PC-9 (cell line): ENCODE data around the gene OPRM1. TPM values are rescaled to one million over a fixed set of nuclear protein-coding genes. Genes with fewer than 3 reads are reported as not detected.

Source experiments
- BruUV-seq: library from RNA; stranded (reverse); fragments of 400-500 nt; replicated peaks from 2 replicates; lab custom pipeline; 2021; lab: Mats Ljungman, UMichigan
- CTCF ChIA-PET: fragments of 300-600 bp; sonication (Branson Sonifier 250); formaldehyde crosslinking; loops from one replicate; lab custom pipeline; 2022; ENCODE audit warnings: antibody characterized with exemption; lab: Charles Lee
- POLR2A ChIA-PET: fragments of 300-600 bp; sonication (Branson Sonifier 250); formaldehyde crosslinking; loops from one replicate; lab custom pipeline; 2022; ENCODE audit warnings: antibody characterized with exemption; ENCODE audit not compliant: unreplicated experiment; lab: Charles Lee
- DNase-seq, 2 experiments: peaks; one replicate each; pipeline versions ENCODE4 v3.0.0 to v3.0.0-alpha.2; 2015 to 2022; ENCODE audit warnings: mixed read lengths in 1 of 2
- H2AFZ ChIP-seq: fragments of 200-600 bp; sonication (generic); 2 replicates; pipeline ENCODE4 v1.8.1; 2017; ENCODE audit warnings: antibody characterized with exemption
- H3F3A ChIP-seq: fragments of 200-600 bp; sonication (generic); 2 replicates; pipeline ENCODE4 v1.8.1; 2017; ENCODE audit warnings: antibody characterized with exemption, mild to moderate bottlenecking, low read depth; ENCODE audit not compliant: insufficient read depth
- H3K27ac ChIP-seq: fragments of 200-600 bp; sonication (generic); 2 replicates; pipeline ENCODE4 v1.6.1; 2016; ENCODE audit warnings: mixed run types
- H3K27me3 ChIP-seq: fragments of 200-600 bp; sonication (generic); 2 replicates; pipeline ENCODE4 v1.6.1; 2016; ENCODE audit warnings: low read depth, mixed run types; ENCODE audit not compliant: insufficient read depth
- H3K36me3 ChIP-seq: fragments of 200-600 bp; sonication (generic); 2 replicates; pipeline ENCODE4 v1.6.1; 2016; ENCODE audit warnings: low read depth, mixed run types
- H3K4me1 ChIP-seq: fragments of 200-600 bp; sonication (generic); replicated peaks from 2 replicates; pipeline ENCODE4 v1.6.1; 2016; ENCODE audit warnings: mixed run types; ENCODE audit not compliant: insufficient read depth
- H3K4me2 ChIP-seq: fragments of 200-600 bp; sonication (generic); 2 replicates; pipeline ENCODE4 v1.6.1; 2017; ENCODE audit warnings: mixed run types
- H3K4me3 ChIP-seq: fragments of 200-600 bp; sonication (generic); 2 replicates; pipeline ENCODE4 v1.6.1; 2016; ENCODE audit warnings: mixed run types
- H3K79me2 ChIP-seq: fragments of 200-600 bp; sonication (generic); 2 replicates; pipeline ENCODE4 v1.6.1; 2017; ENCODE audit warnings: low read depth, mixed run types
- H3K9me2 ChIP-seq: fragments of 200-600 bp; sonication (generic); 2 replicates; pipeline ENCODE4 v1.8.1; 2017; ENCODE audit warnings: mild to moderate bottlenecking; ENCODE audit not compliant: insufficient read depth
- H3K9me3 ChIP-seq: fragments of 200-600 bp; sonication (generic); 2 replicates; pipeline ENCODE4 v1.8.1; 2016; ENCODE audit warnings: low read depth; ENCODE audit not compliant: insufficient read depth
- H4K20me1 ChIP-seq: fragments of 200-600 bp; sonication (generic); 2 replicates; pipeline ENCODE4 v1.8.1; 2017; ENCODE audit not compliant: insufficient read depth
- EZH2 ChIP-seq: fragments of 200-600 bp; sonication (generic); IDR thresholded peaks from 2 replicates; pipeline ENCODE4 v1.8.0; 2017; ENCODE audit warnings: antibody characterized with exemption, low read depth
- intact Hi-C: fragments of 100-400 bp; cut with micrococcal nuclease; formaldehyde crosslinking; loops from one replicate; pipeline ENCODE4 v1.10.0; 2022; ENCODE audit not compliant: unreplicated experiment
- total RNA-seq: library from RNA; stranded (reverse); gene quantifications from 2 replicates; pipeline ENCODE4 v1.2.3, GENCODE V29; 2021
- TF ChIP-seq, protein P1 (sequence below): fragments of 200-600 bp; sonication (generic); conservative IDR thresholded peaks from 2 replicates; pipeline ENCODE4 v1.6.1; 2017; ENCODE audit warnings: mixed run types, antibody characterized with exemption, mild to moderate bottlenecking, moderate library complexity

The OPRM1 gene
- total RNA-seq, 1 experiment from 2014 or later, result not detected

DNA sequence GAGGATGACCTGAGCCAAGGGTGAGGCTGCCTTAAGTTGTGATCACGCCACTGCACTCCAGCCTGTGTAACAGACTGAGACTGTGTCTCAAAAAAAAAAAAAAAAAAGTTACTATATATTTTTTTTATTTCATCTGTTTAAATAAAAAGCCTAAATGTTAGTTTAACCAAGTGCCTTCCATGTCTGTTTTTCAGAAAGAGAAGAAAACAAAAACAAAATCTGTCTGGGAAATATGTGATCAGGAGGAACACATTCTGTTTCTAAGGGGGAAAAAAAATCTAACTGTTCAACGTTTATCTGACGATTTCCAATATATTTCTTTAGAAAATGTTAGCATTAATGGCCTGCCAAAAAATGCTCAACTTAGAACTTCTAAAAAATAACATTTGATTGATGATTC, 170.5 kb downstream of the OPRM1 start:
- Histone ChIP-seq H4K20me1 (no peaks in the 10 kb centered on the region), H3K4me1 (no peaks in the 10 kb centered on the region), H3K9me3 (no peaks in the 10 kb centered on the region), H3F3A (no peaks in the 10 kb centered on the region), H3K79me2 (no peaks in the 10 kb centered on the region), H3K9me2 (no peaks in the 10 kb centered on the region), H3K36me3 (no peaks in the 10 kb centered on the region), H3K27me3 (no peaks in the 10 kb centered on the region), H3K27ac (no peak overlapping the region), H3K4me2 (no peak overlapping the region), H2AFZ (no peak overlapping the region), H3K4me3 (no peak overlapping the region)
- no peak for TF ChIP-seq EZH2
- TF ChIP-seq, protein P1, sequence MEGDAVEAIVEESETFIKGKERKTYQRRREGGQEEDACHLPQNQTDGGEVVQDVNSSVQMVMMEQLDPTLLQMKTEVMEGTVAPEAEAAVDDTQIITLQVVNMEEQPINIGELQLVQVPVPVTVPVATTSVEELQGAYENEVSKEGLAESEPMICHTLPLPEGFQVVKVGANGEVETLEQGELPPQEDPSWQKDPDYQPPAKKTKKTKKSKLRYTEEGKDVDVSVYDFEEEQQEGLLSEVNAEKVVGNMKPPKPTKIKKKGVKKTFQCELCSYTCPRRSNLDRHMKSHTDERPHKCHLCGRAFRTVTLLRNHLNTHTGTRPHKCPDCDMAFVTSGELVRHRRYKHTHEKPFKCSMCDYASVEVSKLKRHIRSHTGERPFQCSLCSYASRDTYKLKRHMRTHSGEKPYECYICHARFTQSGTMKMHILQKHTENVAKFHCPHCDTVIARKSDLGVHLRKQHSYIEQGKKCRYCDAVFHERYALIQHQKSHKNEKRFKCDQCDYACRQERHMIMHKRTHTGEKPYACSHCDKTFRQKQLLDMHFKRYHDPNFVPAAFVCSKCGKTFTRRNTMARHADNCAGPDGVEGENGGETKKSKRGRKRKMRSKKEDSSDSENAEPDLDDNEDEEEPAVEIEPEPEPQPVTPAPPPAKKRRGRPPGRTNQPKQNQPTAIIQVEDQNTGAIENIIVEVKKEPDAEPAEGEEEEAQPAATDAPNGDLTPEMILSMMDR, result no peak
- no peak for DNase-seq
- CTCF ChIA-PET, result no interaction called here
- intact Hi-C loops, result no loop called here
- no TSS peak for BruUV-seq
- POLR2A ChIA-PET, result no interaction called here

DNA sequence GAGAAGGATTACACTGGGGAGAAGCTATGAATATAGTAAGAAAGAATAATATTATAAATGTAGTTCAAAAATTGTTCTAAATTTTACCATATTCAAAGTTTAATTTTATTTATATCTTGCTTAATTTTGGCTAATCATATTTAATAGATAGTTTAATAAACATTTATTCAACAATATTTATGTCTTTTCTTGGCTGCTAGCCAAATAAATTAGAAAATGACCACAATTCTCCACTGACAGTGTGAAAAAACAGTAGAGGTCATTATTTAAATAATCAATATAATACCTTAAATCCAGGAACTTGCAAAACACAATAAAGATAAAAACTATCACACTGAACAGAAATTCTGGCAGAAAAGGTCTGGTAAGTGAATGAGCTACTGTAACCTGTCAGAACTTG, 171.6 kb downstream of the OPRM1 start:
- TF ChIP-seq, protein P1, result no peak
- no peak for TF ChIP-seq EZH2
- Histone ChIP-seq H3K4me1 (no peaks in the 10 kb centered on the region), H3K27me3 (no peaks in the 10 kb centered on the region)

DNA sequence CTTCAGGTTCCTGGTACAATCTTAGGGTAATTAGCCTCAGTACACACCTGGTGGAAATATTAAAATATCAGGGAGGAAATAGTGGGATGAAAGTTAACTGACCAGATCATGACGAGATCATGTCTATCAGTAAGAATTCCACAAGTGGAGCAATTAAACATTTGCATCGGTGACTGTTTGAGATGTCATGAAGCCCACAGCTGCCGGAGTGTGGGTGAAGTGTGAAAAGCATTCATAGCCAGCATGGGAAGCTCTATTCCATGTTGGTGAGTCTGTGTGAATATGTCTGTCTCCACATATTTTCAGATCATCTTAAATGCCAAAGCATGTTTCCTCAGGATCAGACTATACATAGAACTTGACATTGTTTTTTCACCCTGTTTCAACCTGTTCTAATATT, 174.7 kb downstream of the OPRM1 start:
- DNase-seq, result no peak
- intact Hi-C loops, result no loop called here
- Histone ChIP-seq H3F3A (no peaks in the 10 kb centered on the region), H3K9me3 (no peaks in the 10 kb centered on the region), H3K4me3 (no peak overlapping the region), H3K4me2 (no peak overlapping the region), H3K9me2 (no peaks in the 10 kb centered on the region), H3K27ac (no peak overlapping the region), H3K79me2 (no peaks in the 10 kb centered on the region), H2AFZ (no peak overlapping the region), H3K4me1 (no peaks in the 10 kb centered on the region), H3K36me3 (no peaks in the 10 kb centered on the region), H4K20me1 (no peaks in the 10 kb centered on the region), H3K27me3 (no peaks in the 10 kb centered on the region)
- no TSS peak for BruUV-seq
- TF ChIP-seq, protein P1, result no peak
- TF ChIP-seq EZH2, result no peak
- ChIA-PET CTCF (no interaction called here), POLR2A (no interaction called here)

More for the DNA sequence above, 171.6 kb downstream of the OPRM1 start:
- H3K9me2 ChIP-seq, result no peaks in the 10 kb centered on the region
- no peaks in the 10 kb centered on the region for H3F3A ChIP-seq
- no peak overlapping the region for H3K4me2 ChIP-seq
- no peak for DNase-seq
- no peaks in the 10 kb centered on the region for H3K79me2 ChIP-seq
- ChIA-PET POLR2A (no interaction called here), CTCF (interaction anchor here (0.6 kb wide), 1 partner anchor 1128 kb away, joined by 3 read pairs; no protein-coding TSS in a partner anchor)
- intact Hi-C loops, result no loop called here
- H4K20me1 ChIP-seq, result no peaks in the 10 kb centered on the region
- H3K4me3 ChIP-seq, result no peak overlapping the region
- H2AFZ ChIP-seq, result no peak overlapping the region
- no peaks in the 10 kb centered on the region for H3K36me3 ChIP-seq
- no TSS peak for BruUV-seq
- H3K9me3 ChIP-seq, result no peaks in the 10 kb centered on the region
- H3K27ac ChIP-seq, result no peak overlapping the region
